Measurements from ENCODE around the gene MTCH1. TPM values are rescaled to one million over a fixed set of nuclear protein-coding genes. Genes with fewer than 3 reads are reported as not detected.

MTCH1 gene
- total and polyA plus RNA-seq, 9 of the 15 experiments (the other 6 are each of a cell fraction or from before 2014, with no cell fraction given), result 7.9 to 161 (median 118) TPM

GRCh38 chr6:36985808-36986703, at the start of gene MTCH1 (continued):
- TF ChIP-seq NKRF (IDR thresholded peaks at IDR 0.05; ENCODE audit: borderline replicate concordance) (no peak), NR3C1 (CRISPR knock-in tag; IDR thresholded peaks at IDR 0.05) (peak; percentile 51; the same call in 1 of the 2 replicates), GTF2E2 (tag; IDR thresholded peaks at IDR 0.05) (peak; percentile 82; the same call in 1 of the 2 replicates), ETS1 (conservative IDR thresholded peaks at IDR 0.05; ENCODE audit: control insufficient read depth, low read depth, low read length) (peak; percentile 94), TCFL5 (CRISPR knock-in tag; conservative IDR thresholded peaks at IDR 0.05) (0 out of 2 replicates have a peak, but pooled peaks have one; percentile 21), TARDBP (IDR thresholded peaks at IDR 0.05) (peak; percentile 38), TCF7L2 (IDR thresholded peaks at IDR 0.05; ENCODE audit: low read depth, low read length) (peak; percentile 94), DNMT1 (IDR thresholded peaks at IDR 0.05) (no peak), SIX5 (IDR thresholded peaks at IDR 0.05; ENCODE audit: borderline replicate concordance in 1 of 2, insufficient read depth in 1 of 2, low read depth in 1 of 2, low read length in 2 of 2) (peak in 1 of 2 experiments; percentile 22; a peak in 1 of 4 replicates), FOXJ2 (tag; IDR thresholded peaks at IDR 0.05) (no peak; the same call in 1 of the 2 replicates), ZNF583 (CRISPR knock-in tag; IDR thresholded peaks at IDR 0.05) (no peak), NFRKB (IDR thresholded peaks at IDR 0.05; ENCODE audit: low read depth) (0 out of 2 replicates have a peak, but pooled peaks have one; percentile 39), OTX1 (CRISPR knock-in tag; IDR thresholded peaks at IDR 0.05) (peak; percentile 83), RBM25 (IDR thresholded peaks at IDR 0.05; ENCODE audit: low read depth, low read length, severe bottlenecking) (peak; percentile 81), KDM4B (IDR thresholded peaks at IDR 0.05; ENCODE audit: borderline replicate concordance in 2 of 2, low read depth in 1 of 2) (no peak), HNRNPL (IDR thresholded peaks at IDR 0.05; ENCODE audit: low read depth, low read length) (no peak), SAP30 (IDR thresholded peaks at IDR 0.05; ENCODE audit: borderline replicate concordance, insufficient read depth, low read depth, low read length, poor library complexity, severe bottlenecking) (peak; percentile 91), ERF (CRISPR knock-in tag; IDR thresholded peaks at IDR 0.05) (peak; percentile 17; the same call in 1 of the 2 replicates), FOXM1 (IDR thresholded peaks at IDR 0.05; ENCODE audit: low read depth) (no peak), FOXM1 (CRISPR knock-in tag; IDR thresholded peaks at IDR 0.05; ENCODE audit: low read depth) (peak; percentile 91), KHSRP (IDR thresholded peaks at IDR 0.05) (no peak)
- TF ChIP-seq, protein P1, sequence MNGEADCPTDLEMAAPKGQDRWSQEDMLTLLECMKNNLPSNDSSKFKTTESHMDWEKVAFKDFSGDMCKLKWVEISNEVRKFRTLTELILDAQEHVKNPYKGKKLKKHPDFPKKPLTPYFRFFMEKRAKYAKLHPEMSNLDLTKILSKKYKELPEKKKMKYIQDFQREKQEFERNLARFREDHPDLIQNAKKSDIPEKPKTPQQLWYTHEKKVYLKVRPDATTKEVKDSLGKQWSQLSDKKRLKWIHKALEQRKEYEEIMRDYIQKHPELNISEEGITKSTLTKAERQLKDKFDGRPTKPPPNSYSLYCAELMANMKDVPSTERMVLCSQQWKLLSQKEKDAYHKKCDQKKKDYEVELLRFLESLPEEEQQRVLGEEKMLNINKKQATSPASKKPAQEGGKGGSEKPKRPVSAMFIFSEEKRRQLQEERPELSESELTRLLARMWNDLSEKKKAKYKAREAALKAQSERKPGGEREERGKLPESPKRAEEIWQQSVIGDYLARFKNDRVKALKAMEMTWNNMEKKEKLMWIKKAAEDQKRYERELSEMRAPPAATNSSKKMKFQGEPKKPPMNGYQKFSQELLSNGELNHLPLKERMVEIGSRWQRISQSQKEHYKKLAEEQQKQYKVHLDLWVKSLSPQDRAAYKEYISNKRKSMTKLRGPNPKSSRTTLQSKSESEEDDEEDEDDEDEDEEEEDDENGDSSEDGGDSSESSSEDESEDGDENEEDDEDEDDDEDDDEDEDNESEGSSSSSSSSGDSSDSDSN (IDR thresholded peaks at IDR 0.05; ENCODE audit: borderline replicate concordance in 1 of 2, low read depth in 2 of 2, low read length in 2 of 2), result peak; percentile 76 to 85; a peak in 2 of 4 replicates
